GDM1 (cell line): ENCODE data around the gene CPNE8.
"Not testable (repeated sequence)": the region's sequence is repeated elsewhere in the genome, so short reads cannot be mapped to it uniquely, and the experiment has no call there.

ENCODE experiments used
- DNase-seq: peaks from one replicate; lab custom pipeline; 2025; lab: John Stamatoyannopoulos, UW

Gene CPNE8

DNA sequence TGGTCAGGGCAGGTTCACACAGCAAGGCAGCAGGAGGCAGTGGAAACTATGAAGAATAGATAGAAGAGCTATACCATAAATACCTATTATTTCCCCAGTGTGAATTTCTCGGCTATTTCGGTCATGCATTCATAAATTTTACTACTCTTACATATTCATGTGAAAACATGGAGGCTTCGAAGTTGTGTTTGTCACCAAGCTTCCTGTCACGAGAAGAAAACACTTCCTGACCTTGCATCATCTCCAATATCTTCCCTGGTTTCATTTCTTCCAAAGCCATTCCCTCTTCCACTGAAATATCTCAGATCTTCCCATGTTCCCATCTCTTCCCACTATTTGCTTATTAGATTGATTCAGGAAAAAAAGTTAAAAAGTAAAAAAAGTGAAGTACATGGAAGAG, 80.4 kb downstream of the CPNE8 start:
- DNase-seq: no peak

GRCh38 chr12:38823738-38824137, 81.7 kb downstream of the CPNE8 start:
- no peak for DNase-seq

DNA sequence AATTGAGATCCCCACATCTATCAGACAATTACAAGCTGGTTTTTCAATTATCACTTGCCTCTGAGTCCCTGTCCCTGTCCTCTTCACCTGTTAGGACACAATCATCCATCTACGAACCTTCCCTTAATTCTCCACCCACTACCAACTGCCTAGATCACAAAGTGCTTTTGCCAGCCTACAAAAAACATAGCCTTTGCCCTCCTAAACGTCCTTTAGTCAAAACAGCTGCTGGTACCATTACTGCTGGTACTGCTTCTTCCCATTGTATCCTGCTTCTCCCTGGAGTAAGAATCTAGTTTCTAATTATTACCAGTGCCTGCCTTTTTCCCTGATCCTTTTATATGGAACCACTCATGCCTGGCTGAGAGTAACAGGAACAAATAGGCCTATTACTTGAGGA, 82.1 kb downstream of the CPNE8 start:
- no peak for DNase-seq

DNA sequence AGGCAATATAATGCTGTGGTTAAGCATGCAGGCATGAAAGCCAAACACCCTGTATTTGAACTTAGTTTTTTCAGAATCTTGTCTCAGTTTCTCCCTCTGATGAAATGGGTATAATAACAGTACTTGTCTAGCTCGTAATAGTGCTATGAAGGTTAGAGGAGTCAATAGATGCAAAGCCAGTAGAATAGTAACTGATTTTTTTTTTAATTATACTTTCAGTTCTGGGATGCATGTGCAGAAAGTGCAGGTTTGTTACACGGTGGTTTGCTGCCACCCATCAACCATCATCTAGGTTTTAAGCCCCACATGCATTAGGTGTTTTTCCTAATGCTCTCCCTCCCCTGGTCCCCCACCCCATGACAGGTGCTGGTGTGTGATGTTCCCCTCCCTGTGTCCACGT, 87.4 kb downstream of the CPNE8 start:
- no peak for DNase-seq

GRCh38 chr12:38813923-38814322, 91.5 kb downstream of the CPNE8 start:
- DNase-seq: no peak

- no peak for DNase-seq
Measured at GRCh38 chr12:38811814-38812356, 93.5 kb downstream of the CPNE8 start.

GRCh38 chr12:38809832-38810231, 95.6 kb downstream of the CPNE8 start:
- DNase-seq: no peak

DNA sequence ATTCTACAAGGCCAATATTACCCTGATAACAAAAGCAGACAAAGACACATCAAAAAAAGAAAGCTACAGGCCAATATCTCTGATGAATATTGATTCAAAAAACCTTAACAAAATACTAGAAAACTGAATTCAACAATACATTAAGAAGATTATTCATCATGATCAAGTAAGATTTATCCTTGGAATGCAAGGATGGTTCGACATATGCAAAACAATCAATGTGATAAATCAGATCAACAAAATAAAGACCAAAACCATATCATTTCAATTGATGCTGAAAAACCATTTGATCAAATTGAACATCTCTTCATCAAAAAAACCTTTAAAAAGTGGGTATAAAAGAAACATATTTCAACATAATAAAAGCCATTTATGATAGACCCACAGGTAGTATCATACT, 117.3 kb downstream of the CPNE8 start:
- DNase-seq: no peak

GRCh38 chr12:38785381-38785780, 120.0 kb downstream of the CPNE8 start:
- DNase-seq: no peak

- no peak for DNase-seq
Measured at GRCh38 chr12:38783304-38783703, 122.1 kb downstream of the CPNE8 start.

DNA sequence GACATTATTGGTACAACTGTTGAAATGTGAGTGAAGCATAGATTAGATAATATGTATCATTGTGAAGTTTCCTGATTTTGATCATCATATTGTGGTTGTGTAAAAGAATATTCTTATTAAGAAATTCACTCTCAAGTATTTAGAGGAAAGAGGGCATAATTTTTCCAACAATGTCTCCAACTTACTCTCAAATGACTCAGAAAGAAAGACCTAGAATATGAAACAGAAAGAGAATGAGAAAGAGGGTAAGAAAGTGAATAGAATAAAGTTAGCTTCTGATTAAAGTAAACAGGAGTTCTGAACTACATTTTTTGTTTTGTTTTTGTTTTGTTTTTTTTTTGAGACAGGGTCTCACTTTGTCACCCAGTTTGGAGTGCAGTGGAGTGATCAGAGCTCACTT, 123.0 kb downstream of the CPNE8 start:
- DNase-seq: no peak

- no peak for DNase-seq
Measured at GRCh38 chr12:38776647-38777046, 128.7 kb downstream of the CPNE8 start.

DNA sequence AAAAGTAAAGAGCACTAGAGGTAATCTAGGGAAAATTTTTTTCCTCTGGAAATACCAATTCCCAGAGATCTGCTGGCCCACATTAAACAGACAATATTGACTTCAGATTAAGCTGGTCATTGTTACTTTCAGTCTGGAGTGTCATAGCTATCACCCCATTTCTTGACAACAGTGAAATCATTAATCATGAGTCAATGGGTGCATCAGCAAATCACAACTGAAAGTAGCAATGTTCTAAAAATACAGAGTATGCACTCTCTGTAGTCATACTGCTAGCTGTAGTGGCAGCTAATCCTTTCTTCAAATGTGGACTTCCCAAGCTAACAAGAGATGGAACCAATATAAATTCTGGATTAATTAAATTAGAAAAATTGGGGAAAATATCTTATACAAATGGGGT, 129.9 kb downstream of the CPNE8 start:
- no peak for DNase-seq

DNA sequence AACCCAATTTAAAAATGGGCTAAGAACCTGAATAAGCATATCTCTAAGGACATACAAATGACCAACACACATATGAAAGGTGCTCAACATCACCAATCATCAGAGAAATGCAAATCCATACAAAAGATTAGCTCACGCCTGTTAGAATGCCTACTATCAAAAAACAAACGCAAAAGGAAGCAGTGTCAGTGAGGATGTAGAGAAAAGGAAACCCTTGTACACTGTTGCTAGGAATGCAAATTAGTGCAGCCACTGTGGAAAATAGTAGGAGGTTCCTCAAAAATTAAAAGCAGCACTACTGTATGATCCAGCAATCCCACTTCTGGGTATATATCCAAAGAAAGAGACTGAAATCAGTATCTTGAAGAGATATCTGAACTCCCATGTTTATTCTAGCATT, 133.0 kb downstream of the CPNE8 start:
- DNase-seq: no peak

DNA sequence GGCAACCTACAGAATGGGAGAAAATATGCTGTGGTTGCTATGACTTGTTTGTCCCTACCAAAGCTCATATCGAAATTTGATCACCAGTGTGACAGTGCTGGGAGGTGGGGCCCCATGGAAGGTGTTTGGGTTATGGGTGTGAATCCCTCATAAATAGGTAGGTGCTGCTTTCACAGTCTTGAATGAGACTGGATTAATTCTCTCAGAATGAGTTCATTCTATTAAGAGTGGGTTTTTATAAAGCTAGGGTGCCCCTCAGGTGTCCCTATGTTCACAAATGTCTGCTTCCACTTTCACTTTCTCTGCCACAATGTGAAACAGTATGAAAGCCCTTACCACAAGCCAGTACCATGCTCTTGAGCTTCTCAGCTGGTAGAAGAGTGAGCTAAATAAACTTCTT, 133.5 kb downstream of the CPNE8 start:
- no peak for DNase-seq

DNA sequence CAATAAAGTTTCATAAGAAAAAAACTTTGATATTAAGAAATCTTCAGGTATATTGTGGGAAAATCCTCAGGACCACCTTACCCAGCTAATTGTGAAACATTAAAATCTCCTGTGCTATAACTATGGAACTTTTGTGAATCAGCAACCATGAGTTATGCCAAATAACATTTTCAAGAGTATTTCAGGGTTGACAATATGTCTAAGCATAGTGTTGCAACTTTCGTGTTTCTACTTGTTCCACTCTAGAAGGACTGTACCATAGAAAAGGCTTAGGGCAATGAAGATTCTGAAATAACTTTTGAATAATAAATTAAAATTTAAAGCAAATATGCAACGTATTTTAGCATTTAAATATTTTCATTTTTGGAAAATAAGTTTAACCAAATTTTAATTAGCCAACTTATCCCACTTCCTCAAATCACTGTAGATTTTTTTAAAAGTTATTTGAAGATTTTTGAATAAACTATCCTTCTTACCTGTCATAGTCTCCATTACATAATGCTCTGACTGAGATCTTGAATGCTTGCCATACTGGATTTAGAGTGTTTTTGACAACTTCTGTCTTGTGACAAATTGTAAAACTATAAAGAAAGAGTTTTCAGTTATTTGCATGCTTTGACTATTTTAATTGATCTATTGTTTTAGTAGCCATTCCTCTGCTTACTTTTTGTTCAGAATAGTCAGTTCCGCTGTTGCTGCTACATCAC, 143.6 kb downstream of the CPNE8 start:
- DNase-seq: no peak

DNA sequence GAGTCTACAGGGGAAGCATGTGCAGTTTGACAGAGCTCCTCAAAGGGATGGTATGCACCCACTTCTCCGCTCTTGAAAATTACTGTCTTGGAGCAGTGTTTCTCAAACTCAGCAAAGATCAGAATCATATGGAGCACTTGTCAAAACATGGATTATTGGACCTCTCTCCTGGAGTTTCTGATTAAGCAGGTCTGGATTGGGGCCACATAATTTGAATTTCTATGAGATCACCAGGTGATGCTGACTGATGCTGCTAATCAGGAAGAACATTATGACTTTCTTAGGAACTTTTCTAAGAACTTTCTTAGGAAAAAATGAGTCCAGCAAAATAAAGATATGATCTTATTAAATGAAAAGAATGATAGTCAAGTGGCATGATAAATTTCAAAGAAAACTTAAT, 144.3 kb downstream of the CPNE8 start:
- DNase-seq: no peak

DNA sequence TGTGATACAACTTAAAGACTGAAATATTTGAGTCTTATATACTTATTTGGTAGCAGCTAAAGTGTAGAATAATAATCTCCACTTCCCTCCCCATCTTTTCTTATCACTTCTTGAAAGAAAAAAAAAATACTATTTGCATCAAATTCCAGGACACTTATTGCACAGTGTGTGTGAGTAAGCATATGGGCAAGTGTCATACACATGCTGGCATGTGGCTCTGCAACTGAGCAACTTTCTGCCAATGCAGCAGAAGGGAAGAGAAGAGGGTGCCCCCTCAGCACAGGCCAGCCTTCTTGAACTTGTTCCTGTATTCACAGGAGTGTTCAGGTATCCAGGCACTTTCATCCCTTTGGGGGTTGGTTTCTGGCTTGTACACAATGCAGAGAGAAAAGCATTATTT, 145.8 kb downstream of the CPNE8 start:
- DNase-seq: no peak

- no peak for DNase-seq
Measured at GRCh38 chr12:38746744-38747143, 158.6 kb downstream of the CPNE8 start.

- no peak for DNase-seq
Measured at GRCh38 chr12:38745601-38746000, 159.8 kb downstream of the CPNE8 start.

DNA sequence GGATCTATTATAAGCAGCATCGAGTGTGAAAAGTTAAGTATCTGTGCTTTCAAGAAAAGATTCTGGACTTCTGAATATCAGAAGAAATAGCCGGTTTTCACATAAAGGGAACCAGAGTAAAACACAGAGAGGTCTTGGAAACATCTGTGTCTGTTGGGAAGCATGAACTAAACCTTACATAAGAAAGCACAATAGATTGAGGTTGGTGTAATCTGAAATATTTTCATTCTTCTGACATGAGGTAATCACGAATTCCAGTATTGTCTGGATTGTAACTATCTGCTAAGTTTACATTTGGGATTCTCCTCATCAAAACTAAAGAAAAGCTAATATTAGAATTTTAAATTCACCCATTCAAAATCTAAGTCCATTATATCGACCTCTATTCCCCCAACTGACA, 161.3 kb downstream of the CPNE8 start:
- no peak for DNase-seq

- DNase-seq: not testable (repeated sequence)
Measured at GRCh38 chr12:38742496-38742895, 162.9 kb downstream of the CPNE8 start.

GRCh38 chr12:38736821-38737220, 168.6 kb downstream of the CPNE8 start:
- no peak for DNase-seq

- DNase-seq: no peak
Measured at GRCh38 chr12:38732761-38733160, 172.6 kb downstream of the CPNE8 start.
